ENCODE measurements around the gene DYNC2LI1.

DNA sequence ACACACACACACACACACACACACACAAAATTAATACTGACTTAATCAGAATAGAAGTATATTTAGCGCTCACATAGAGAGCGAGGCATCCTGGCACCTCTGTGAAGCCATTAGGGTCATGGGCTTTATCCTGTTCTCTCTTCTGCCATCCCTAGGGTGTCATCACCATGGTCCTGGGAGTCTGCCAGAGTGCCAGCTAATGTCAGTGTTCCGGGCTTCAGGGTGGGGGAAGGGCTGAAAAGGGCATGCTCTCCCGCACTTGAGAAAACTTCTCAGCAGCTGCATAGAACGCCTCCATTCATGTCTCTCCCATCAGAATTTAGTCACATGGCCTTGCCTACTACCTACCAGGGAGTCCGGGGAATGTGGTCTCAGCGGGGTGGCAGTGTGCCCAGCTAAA is 19.7 kb upstream of the DYNC2LI1 start:
- TF ChIP-seq, protein P1, sequence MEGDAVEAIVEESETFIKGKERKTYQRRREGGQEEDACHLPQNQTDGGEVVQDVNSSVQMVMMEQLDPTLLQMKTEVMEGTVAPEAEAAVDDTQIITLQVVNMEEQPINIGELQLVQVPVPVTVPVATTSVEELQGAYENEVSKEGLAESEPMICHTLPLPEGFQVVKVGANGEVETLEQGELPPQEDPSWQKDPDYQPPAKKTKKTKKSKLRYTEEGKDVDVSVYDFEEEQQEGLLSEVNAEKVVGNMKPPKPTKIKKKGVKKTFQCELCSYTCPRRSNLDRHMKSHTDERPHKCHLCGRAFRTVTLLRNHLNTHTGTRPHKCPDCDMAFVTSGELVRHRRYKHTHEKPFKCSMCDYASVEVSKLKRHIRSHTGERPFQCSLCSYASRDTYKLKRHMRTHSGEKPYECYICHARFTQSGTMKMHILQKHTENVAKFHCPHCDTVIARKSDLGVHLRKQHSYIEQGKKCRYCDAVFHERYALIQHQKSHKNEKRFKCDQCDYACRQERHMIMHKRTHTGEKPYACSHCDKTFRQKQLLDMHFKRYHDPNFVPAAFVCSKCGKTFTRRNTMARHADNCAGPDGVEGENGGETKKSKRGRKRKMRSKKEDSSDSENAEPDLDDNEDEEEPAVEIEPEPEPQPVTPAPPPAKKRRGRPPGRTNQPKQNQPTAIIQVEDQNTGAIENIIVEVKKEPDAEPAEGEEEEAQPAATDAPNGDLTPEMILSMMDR (optimal IDR thresholded peaks at IDR 0.05 in 1 of 3, IDR thresholded peaks at IDR 0.05 in 1 of 3, conservative IDR thresholded peaks at IDR 0.05 in 1 of 3; ENCODE audit: extremely low read depth in 1 of 3, insufficient read depth in 2 of 3, low read length in 3 of 3), result no peak
- no peak for TF ChIP-seq EZH2 (IDR thresholded peaks at IDR 0.05; ENCODE audit: low read length)
